Activated naive CD4-positive, alpha-beta T cell treated with anti-CD3 and anti-CD28 coated beads, Interleukin-2, amount 10 ng/mL, durations not matched to agents 7 days and 5 days (primary cell): ENCODE results near the gene NPFFR1.
"Not testable (repeated sequence)": the region's sequence is repeated elsewhere in the genome, so short reads cannot be mapped to it uniquely, and the experiment has no call there.

Experiments
- CTCF ChIA-PET: fragments of 350-600 bp; sonication (Branson Sonifier 250); formaldehyde crosslinking; loops from one replicate; lab custom pipeline; 2021; ENCODE audit warnings: antibody characterized with exemption; lab: Charles Lee
- DNase-seq: peaks from one replicate; pipeline ENCODE4 v3.0.0-alpha.2; 2020
- H3K27ac Mint-ChIP-seq: one replicate; pipeline ENCODE4 v1.8.0; 2021; ENCODE audit warnings: mild to moderate bottlenecking, moderate library complexity, mixed read lengths
- H3K27me3 Mint-ChIP-seq: one replicate; pipeline ENCODE4 v1.8.0; 2021; ENCODE audit warnings: mild to moderate bottlenecking, mixed read lengths
- H3K36me3 Mint-ChIP-seq: one replicate; pipeline ENCODE4 v1.8.0; 2021; ENCODE audit warnings: mixed read lengths
- H3K4me1 Mint-ChIP-seq: one replicate; pipeline ENCODE4 v1.8.0; 2021; ENCODE audit warnings: mixed read lengths
- H3K4me3 Mint-ChIP-seq: one replicate; pipeline ENCODE4 v1.8.0; 2021; ENCODE audit warnings: mild to moderate bottlenecking, moderate library complexity, mixed read lengths
- H3K9me3 Mint-ChIP-seq: one replicate; pipeline ENCODE4 v1.8.0; 2021; ENCODE audit warnings: mixed read lengths

Gene NPFFR1

GRCh38 chr10:70268376-70268775 is 15.4 kb downstream of the NPFFR1 start:
- CTCF ChIA-PET = interaction anchor here (0.7 to 2.3 kb wide), 4 partner anchors 13 to 45 kb away, joined by 3 to 10 read pairs (median 3); no protein-coding TSS in a partner anchor
- Mint-ChIP-seq H3K9me3 (no peaks in the 10 kb centered on the region), H3K4me3 (no peak overlapping the region), H3K4me1 (peaks cover 25% of the 10 kb centered on the region), H3K27ac (no peak overlapping the region), H3K27me3 (peaks cover 17% of the 10 kb centered on the region), H3K36me3 (no peaks in the 10 kb centered on the region)
- DNase-seq = no peak

DNA sequence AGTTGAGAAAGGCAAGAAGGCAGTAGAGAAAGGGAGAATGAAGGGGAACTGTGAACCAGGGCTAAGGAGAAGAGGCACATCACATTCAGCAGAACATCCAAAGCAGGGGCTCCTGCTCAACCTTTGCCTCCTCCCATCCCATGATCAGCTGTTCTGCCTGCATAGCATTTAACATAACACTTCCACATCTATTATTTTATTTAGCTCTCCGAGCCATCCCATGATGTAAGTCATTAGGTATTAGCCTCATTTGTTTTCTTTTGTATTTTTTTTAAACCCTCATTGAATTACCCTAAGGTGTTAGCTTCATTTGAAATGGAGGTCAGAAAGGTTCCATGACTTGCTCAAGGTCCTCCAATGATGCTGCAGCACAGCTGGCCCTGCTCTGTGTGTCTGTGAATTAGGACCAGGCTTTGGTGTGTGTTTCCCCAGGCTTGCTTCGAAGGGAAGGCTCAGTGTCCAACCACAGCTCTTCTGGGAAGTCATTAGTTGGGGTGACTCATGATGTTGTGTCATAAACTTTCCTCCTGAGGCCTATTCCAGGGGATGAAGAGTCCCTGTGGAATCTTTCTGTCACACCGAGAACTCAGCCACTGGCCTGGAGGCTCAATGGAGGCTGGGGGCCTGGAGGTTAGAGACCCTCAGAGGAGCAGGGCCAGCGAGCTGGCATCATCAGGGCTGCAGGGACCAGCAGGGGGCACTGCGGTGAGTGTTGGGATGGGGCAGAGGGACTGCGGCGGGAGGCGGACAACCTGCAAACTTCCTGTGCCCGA is 16.5 kb downstream of the NPFFR1 start:
- Mint-ChIP-seq H3K4me3 (no peak overlapping the region), H3K36me3 (no peaks in the 10 kb centered on the region), H3K9me3 (no peaks in the 10 kb centered on the region), H3K4me1 (peaks cover 17% of the 10 kb centered on the region), H3K27me3 (peaks cover 17% of the 10 kb centered on the region), H3K27ac (no peak overlapping the region)
- no peak for DNase-seq
- CTCF ChIA-PET = interaction anchor here (0.7 to 3.1 kb wide), 8 partner anchors 10 to 152 kb away, joined by 3 to 24 read pairs (median 3); no protein-coding TSS in a partner anchor

GRCh38 chr10:70266701-70267100 is 17.1 kb downstream of the NPFFR1 start:
- DNase-seq = no peak
- Mint-ChIP-seq H3K4me3 (no peak overlapping the region), H3K27ac (no peak overlapping the region), H3K36me3 (no peaks in the 10 kb centered on the region), H3K9me3 (peaks cover 3% of the 10 kb centered on the region), H3K4me1 (peaks cover 15% of the 10 kb centered on the region), H3K27me3 (peaks cover 17% of the 10 kb centered on the region)
- CTCF ChIA-PET = interaction anchor here (0.8 to 3.1 kb wide), 6 partner anchors 10 to 151 kb away, joined by 3 to 24 read pairs (median 4); no protein-coding TSS in a partner anchor

- Mint-ChIP-seq H3K4me3 (no peak overlapping the region), H3K4me1 (peaks cover 11% of the 10 kb centered on the region), H3K9me3 (peaks cover 9% of the 10 kb centered on the region), H3K27me3 (peaks cover 17% of the 10 kb centered on the region), H3K36me3 (peaks cover 2% of the 10 kb centered on the region), H3K27ac (no peak overlapping the region)
- CTCF ChIA-PET = interaction anchor here (0.6 to 3.1 kb wide), 7 partner anchors 9 to 121 kb away, joined by 3 to 24 read pairs (median 3); no protein-coding TSS in a partner anchor
- DNase-seq = no peak
These were observed 17.7 kb downstream of the NPFFR1 start for GRCh38 chr10:70266056-70266455.

DNA sequence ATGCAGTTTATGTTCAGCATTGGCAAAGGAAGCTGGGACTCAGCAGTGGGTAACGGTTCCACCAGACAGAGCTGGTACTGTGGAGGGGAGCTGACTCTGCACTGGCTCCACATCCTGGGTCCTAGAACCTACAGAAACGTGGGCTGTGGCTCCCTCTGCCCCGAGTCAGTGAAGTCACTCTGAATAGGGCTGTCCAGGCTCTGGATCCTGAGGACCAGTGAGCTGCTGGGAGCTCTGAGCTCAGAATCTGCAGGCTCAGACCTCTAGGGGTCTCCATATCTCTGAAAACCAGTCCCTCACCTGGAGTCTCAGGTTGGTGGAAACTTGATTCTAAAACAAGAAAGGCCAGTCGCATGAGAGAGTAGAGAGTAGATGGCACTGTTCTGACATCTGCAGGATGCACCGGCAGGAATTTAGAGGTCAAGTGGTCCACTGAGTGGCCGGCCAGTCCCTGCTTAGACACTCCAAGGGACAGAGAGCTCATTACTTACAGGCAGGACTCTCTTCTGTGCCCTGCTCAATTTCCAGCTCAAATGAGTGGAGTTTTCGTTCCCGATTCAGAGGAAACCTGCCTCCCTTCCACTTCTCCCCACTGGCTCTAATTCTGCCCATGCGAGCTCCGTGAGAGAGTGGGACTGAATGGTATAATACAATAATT is 18.6 kb downstream of the NPFFR1 start:
- peaks cover 23% of the 10 kb centered on the region for H3K27me3 Mint-ChIP-seq
- peaks cover 14% of the 10 kb centered on the region for H3K9me3 Mint-ChIP-seq
- DNase-seq = no peak
- H3K4me1 Mint-ChIP-seq = peaks cover 3% of the 10 kb centered on the region
- CTCF ChIA-PET = interaction anchor here (0.6 to 3.1 kb wide), 11 partner anchors 8 to 100 kb away, joined by 3 to 24 read pairs (median 3); no protein-coding TSS in a partner anchor
- peaks cover 2% of the 10 kb centered on the region for H3K36me3 Mint-ChIP-seq
- H3K4me3 Mint-ChIP-seq = no peak overlapping the region
- no peak overlapping the region for H3K27ac Mint-ChIP-seq

- peaks cover 44% of the 10 kb centered on the region for H3K27me3 Mint-ChIP-seq
- no peak for DNase-seq
- CTCF ChIA-PET = interaction anchor here (0.6 to 1.3 kb wide), 2 partner anchors 12 to 157 kb away, joined by 3 to 5 read pairs; no protein-coding TSS in a partner anchor
- H3K27ac Mint-ChIP-seq = no peak overlapping the region
- peaks cover 17% of the 10 kb centered on the region for H3K9me3 Mint-ChIP-seq
- H3K36me3 Mint-ChIP-seq = peaks cover 2% of the 10 kb centered on the region
- H3K4me3 Mint-ChIP-seq = no peak overlapping the region
- peaks cover 4% of the 10 kb centered on the region for H3K4me1 Mint-ChIP-seq
These were observed 23.1 kb downstream of the NPFFR1 start for GRCh38 chr10:70260734-70261133.

DNA sequence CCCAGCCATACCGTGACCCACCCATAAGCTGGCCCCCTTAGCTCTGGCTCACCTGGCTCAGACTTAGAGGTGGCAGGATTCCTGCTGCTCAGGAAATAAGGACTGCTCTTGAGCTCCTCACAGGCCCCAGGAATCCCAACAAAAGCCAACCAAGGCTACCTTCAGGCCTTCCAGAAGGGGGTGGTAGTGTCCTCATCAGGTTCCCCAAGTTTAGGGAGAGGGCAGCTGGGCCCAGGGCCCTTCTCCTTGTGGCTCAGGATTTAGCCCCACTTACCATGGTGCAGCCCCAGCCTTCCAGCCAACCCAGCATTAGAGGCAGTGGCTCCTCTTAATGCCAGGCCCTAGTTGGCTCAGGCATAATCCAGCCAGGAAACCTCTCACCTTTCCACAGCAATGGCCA is 23.5 kb downstream of the NPFFR1 start:
- Mint-ChIP-seq H3K36me3 (peaks cover 2% of the 10 kb centered on the region), H3K4me1 (peaks cover 9% of the 10 kb centered on the region), H3K4me3 (no peak overlapping the region), H3K27ac (no peak overlapping the region), H3K27me3 (peaks cover 47% of the 10 kb centered on the region), H3K9me3 (peaks cover 17% of the 10 kb centered on the region)
- CTCF ChIA-PET = interaction anchor here (0.6 kb wide), 1 partner anchor 156 kb away, joined by 5 read pairs; no protein-coding TSS in a partner anchor
- no peak for DNase-seq

DNA sequence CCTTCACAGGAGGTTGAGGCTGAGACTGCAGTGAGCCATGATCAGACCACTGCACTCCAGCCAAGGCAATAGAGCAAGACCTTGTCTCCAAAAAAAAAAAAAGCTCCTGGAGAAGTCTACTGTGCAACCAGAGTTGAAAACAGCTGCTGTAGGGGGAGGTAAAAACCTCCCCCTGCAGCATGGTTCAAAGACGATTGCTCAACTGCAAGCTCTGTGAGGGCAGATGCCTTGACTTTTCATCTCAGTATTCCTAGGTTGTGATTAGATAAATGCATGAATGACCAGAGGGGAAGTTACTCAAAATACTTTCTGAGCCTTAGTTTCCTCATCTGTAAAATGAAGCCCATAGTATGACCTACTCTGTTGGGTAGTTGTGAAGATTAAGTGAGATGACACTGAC is 25.6 kb downstream of the NPFFR1 start:
- peaks cover 2% of the 10 kb centered on the region for H3K36me3 Mint-ChIP-seq
- peaks cover 11% of the 10 kb centered on the region for H3K4me1 Mint-ChIP-seq
- CTCF ChIA-PET = no interaction called here
- DNase-seq = no peak
- H3K27ac Mint-ChIP-seq = no peak overlapping the region
- H3K9me3 Mint-ChIP-seq = peaks cover 17% of the 10 kb centered on the region
- H3K27me3 Mint-ChIP-seq = peaks cover 64% of the 10 kb centered on the region
- no peak overlapping the region for H3K4me3 Mint-ChIP-seq

- H3K27ac Mint-ChIP-seq, DNase-seq, H3K36me3 Mint-ChIP-seq, H3K4me3 Mint-ChIP-seq, CTCF ChIA-PET: not testable (repeated sequence)
- H3K27me3 Mint-ChIP-seq = peaks cover 68% of the 10 kb centered on the region
- peaks cover 11% of the 10 kb centered on the region for H3K4me1 Mint-ChIP-seq
- peaks cover 17% of the 10 kb centered on the region for H3K9me3 Mint-ChIP-seq
These were observed 26.0 kb downstream of the NPFFR1 start for GRCh38 chr10:70257816-70258215.

DNA sequence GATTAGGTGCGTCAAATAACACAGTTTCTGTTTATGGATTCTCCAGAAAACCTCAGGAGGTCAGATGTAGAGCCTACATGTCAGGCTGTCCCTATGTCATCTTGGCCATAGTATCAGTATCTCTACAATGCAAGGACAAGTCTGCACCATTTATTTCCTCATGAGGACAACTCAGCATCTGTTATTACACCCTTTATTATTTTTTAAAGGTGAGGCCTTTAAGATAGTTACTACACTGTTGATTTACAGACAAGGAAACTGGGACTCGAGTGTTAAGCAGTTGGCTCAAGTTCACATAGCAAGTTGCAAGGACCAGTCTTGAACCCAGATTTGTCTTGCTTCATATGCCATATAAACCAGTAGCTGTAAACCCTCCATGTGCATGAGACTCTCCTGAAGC is 27.3 kb downstream of the NPFFR1 start:
- peaks cover 2% of the 10 kb centered on the region for H3K36me3 Mint-ChIP-seq
- H3K27ac Mint-ChIP-seq = no peak overlapping the region
- peaks cover 11% of the 10 kb centered on the region for H3K4me1 Mint-ChIP-seq
- peaks cover 12% of the 10 kb centered on the region for H3K9me3 Mint-ChIP-seq
- DNase-seq = no peak
- no peak overlapping the region for H3K4me3 Mint-ChIP-seq
- peaks cover 81% of the 10 kb centered on the region for H3K27me3 Mint-ChIP-seq
- CTCF ChIA-PET = interaction anchor here (1.2 kb wide), 1 partner anchor 10 kb away, joined by 3 read pairs; no protein-coding TSS in a partner anchor

DNA sequence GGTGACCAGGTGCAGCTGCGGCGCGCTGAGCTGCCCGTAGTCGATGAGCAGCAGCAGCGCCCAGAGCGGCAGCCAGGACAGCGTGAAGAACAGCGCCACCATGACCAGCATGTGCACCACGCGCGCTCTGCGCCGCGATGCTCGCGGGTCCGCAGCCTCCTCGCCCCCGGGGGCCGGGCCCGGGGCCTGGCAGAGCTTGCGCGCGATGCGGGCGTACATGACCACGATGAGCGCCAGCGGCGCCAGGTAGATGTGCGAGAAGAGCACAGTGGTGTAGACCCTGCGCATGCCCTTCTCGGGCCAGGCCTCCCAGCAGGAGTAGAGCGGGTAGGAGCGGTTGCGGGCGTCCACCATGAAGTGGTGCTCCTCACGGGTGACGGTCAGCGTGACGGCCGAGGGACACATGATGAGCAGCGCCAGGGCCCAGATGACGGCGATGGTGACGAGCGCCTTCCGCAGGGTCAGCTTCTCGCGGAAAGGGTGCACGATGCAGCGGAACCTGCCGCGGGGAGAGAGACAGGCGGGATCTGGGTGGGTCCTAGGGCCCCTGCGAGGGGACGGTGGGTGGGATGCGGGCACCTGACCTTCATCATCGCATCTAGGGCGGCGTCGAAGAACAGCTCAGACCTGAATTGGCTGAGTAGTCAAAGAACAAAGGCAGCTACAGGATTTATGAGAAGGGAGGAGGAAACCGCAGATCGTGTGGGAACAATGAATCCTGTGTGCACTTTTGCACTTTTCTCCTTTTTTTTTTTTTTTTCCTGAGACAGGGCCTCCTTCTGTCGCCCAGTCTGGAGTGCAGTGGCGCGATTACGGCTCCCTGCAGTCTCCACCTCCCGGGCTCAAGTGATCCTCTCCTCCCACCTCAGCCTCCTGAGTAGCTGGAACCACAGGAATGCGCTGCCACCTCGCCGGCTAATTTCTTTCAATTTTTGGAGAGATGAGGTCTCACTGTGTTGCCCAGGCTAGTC is 28.2 kb downstream of the NPFFR1 start:
- Mint-ChIP-seq H3K4me1 (peaks cover 11% of the 10 kb centered on the region), H3K9me3 (peaks cover 4% of the 10 kb centered on the region), H3K27ac (no peak overlapping the region), H3K27me3 (peaks cover 83% of the 10 kb centered on the region), H3K36me3 (no peaks in the 10 kb centered on the region), H3K4me3 (peak overlapping the region; percentile 44)
- CTCF ChIA-PET = interaction anchor here (0.6 to 1.5 kb wide), 4 partner anchors 10 to 74 kb away, joined by 3 read pairs; no protein-coding TSS in a partner anchor
- peak; percentile 30 for DNase-seq

- Mint-ChIP-seq H3K36me3 (no peaks in the 10 kb centered on the region), H3K4me1 (peaks cover 11% of the 10 kb centered on the region), H3K9me3 (peaks cover under 1% of the 10 kb centered on the region), H3K4me3 (no peak overlapping the region), H3K27me3 (peaks cover 76% of the 10 kb centered on the region), H3K27ac (no peak overlapping the region)
- CTCF ChIA-PET = interaction anchor here (1.0 to 1.5 kb wide), 3 partner anchors 10 to 33 kb away, joined by 3 read pairs; no protein-coding TSS in a partner anchor
- no peak for DNase-seq
These were observed 29.0 kb downstream of the NPFFR1 start for GRCh38 chr10:70254778-70255328.
